Testis (tissue), 3 donors: Measurements from ENCODE around the gene UBL5. TPM values are rescaled to one million over a fixed set of nuclear protein-coding genes. Genes with fewer than 3 reads are reported as not detected.

Experiments used
- DNase-seq: peaks from one replicate; pipeline ENCODE4 v3.0.0-alpha.2; 2019
- H3K27ac ChIP-seq, 2 donors: fragments of 200-600 bp; sonication (generic); one replicate each; pipeline ENCODE4 v1.5.1; 2019
- H3K27me3 ChIP-seq: fragments of 200-600 bp; sonication (generic); one replicate; pipeline ENCODE4 v1.5.1; 2019
- H3K36me3 ChIP-seq: fragments of 200-600 bp; sonication (generic); one replicate; pipeline ENCODE4 v1.5.1; 2017; ENCODE audit warnings: low read depth; ENCODE audit errors: missing control alignments
- H3K4me1 ChIP-seq: fragments of 200-600 bp; sonication (generic); one replicate; pipeline ENCODE4 v1.5.1; 2019
- H3K4me3 ChIP-seq, 2 donors: fragments of 200-600 bp; sonication (generic); one replicate each; pipeline ENCODE4 v1.5.1; 2017 to 2019
- H3K9me3 ChIP-seq: fragments of 200-600 bp; sonication (generic); one replicate; pipeline ENCODE4 v1.5.1; 2017
- POLR2A ChIP-seq: fragments of 450-650 bp; IDR thresholded peaks from one replicate; pipeline ENCODE4 v1.6.1; 2017; ENCODE audit warnings: antibody characterized with exemption, mild to moderate bottlenecking, moderate library complexity
- WGBS, 2 donors: methylation state at CpG; one replicate each; pipeline ENCODE4 v1.1.5; 2018; 5-methylcytosine and 5-hydroxymethylcytosine counted together
- intact Hi-C: fragments of 100-400 bp; cut with DNase I; formaldehyde crosslinking; loops from one replicate; pipeline ENCODE4 v1.15.1; 2023; ENCODE audit warnings: low total_unique reads
- polyA plus RNA-seq: library from polyadenylated mRNA; stranded (reverse); fragments of 350-450 nt; fragmentation: Illumina TruSeq; extraction: RNeasy Lipid Tissue Mini Kit (QIAGEN cat#74804); gene quantifications from one replicate; pipeline ENCODE4 v1.2.3, GENCODE V29; 2014; ENCODE audit warnings: low read depth, low replicate concordance; ENCODE audit not compliant: insufficient read depth
- total RNA-seq, 2 donors: library from RNA; depleted of rRNA; stranded (reverse); fragments of >200 nt; gene quantifications; one replicate each; pipeline ENCODE4 v1.2.3, GENCODE V29; 2016
- TF ChIP-seq, protein P1 (sequence below), 3 experiments: fragments of 450-650 bp in 2 of 3; fragments of 200-600 bp in 1 of 3; sonication (generic) in 1 of 3; IDR thresholded peaks; one replicate each; pipeline ENCODE4 v1.5.1; 2016 to 2019; ENCODE audit warnings: antibody characterized with exemption in 3 of 3, mild to moderate bottlenecking in 2 of 3, moderate library complexity in 1 of 3

Gene UBL5
- total and polyA plus RNA-seq, 3 donors from 2014 or later, result 418 to 540 (median 491) TPM

DNA sequence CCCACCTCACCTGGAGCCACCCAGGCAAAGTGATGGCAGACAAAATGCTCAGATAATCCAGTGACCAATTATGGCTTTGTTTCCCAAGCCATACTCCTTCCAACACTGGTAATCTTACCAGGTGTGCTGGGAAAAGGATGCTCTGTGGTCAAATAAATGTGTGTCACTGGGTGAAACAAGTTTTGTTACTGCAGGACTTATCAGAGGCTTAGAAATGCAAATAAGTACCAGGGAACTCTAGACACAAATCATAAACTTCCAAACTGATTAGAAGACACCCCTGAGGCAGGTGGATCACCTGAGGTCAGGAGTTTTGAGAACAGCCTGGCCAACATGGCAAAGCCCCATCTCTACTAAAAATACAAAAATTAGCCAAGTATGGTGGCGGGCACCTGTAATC, 33.8 kb downstream of the UBL5 start:
- 100% methylated on average over 1 of the region's 1 CpG for WGBS, 2 donors
- TF ChIP-seq, protein P1, sequence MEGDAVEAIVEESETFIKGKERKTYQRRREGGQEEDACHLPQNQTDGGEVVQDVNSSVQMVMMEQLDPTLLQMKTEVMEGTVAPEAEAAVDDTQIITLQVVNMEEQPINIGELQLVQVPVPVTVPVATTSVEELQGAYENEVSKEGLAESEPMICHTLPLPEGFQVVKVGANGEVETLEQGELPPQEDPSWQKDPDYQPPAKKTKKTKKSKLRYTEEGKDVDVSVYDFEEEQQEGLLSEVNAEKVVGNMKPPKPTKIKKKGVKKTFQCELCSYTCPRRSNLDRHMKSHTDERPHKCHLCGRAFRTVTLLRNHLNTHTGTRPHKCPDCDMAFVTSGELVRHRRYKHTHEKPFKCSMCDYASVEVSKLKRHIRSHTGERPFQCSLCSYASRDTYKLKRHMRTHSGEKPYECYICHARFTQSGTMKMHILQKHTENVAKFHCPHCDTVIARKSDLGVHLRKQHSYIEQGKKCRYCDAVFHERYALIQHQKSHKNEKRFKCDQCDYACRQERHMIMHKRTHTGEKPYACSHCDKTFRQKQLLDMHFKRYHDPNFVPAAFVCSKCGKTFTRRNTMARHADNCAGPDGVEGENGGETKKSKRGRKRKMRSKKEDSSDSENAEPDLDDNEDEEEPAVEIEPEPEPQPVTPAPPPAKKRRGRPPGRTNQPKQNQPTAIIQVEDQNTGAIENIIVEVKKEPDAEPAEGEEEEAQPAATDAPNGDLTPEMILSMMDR (IDR thresholded peaks at IDR 0.05), result no peak
- no peak for TF ChIP-seq POLR2A
- Histone ChIP-seq H3K27ac (no peak overlapping the region), H3K9me3 (no peaks in the 10 kb centered on the region), H3K36me3 (no peaks in the 10 kb centered on the region), H3K27me3 (no peaks in the 10 kb centered on the region), H3K4me1 (no peaks in the 10 kb centered on the region), H3K4me3 (no peak overlapping the region)
- no peak for DNase-seq
- intact Hi-C loops, result no loop called here

DNA sequence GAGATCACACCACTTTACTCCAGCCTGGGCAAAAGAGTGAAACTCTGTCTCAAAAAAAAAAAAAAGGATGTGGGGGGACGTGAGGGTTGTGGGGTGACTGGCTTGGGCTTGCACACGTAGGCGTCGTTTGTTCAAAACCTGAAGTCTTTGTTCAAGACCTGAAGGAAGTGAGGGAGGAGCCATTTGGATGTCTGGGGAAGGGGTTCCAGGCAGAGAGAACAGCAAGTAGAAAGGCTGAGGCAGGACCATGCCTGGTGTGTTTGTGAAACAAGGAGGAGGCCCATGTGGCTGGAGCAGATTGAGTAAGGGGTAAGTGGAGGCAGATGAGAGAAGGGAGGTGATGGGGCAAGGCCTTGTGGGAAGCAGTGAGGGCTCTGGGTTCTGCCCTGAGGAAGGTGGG, 35.2 kb downstream of the UBL5 start:
- no peak overlapping the region for H3K27ac ChIP-seq
- TF ChIP-seq POLR2A, result no peak
- TF ChIP-seq, protein P1 (IDR thresholded peaks at IDR 0.05), result no peak
- no peaks in the 10 kb centered on the region for H3K27me3 ChIP-seq
- 82 to 91% methylated on average over 4 of the region's 4 CpGs for WGBS, 2 donors
- no peaks in the 10 kb centered on the region for H3K9me3 ChIP-seq
- DNase-seq, result no peak
- H3K36me3 ChIP-seq, result no peaks in the 10 kb centered on the region
- H3K4me1 ChIP-seq, result no peaks in the 10 kb centered on the region
- no peak overlapping the region for H3K4me3 ChIP-seq
- intact Hi-C loops, result no loop called here

DNA sequence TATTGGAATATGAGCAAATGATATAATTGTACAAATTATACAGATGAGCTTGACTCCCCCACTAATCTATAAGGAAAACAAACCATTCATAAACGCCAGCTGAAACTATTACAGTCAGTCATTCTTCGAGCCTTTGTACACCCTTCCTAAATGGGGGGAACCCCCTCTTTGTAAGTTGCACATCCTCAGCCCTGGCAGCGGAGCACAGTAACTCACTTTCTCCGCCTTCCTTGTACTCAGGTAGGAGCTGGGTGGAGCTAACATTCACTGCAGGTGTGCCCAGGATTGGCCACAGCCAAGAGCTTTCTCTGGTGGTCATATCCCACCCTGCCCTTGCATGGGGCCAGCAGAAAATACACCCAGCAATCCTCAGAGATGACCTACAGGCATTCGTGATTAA, 36.0 kb downstream of the UBL5 start:
- TF ChIP-seq, protein P1 (IDR thresholded peaks at IDR 0.05), result no peak
- TF ChIP-seq POLR2A, result no peak
- no peak for DNase-seq
- Histone ChIP-seq H3K27ac (no peak overlapping the region), H3K4me3 (no peak overlapping the region), H3K4me1 (no peaks in the 10 kb centered on the region), H3K9me3 (no peaks in the 10 kb centered on the region), H3K27me3 (no peaks in the 10 kb centered on the region), H3K36me3 (no peaks in the 10 kb centered on the region)
- WGBS, 2 donors, result 87 to 93% methylated on average over 5 of the region's 5 CpGs
- intact Hi-C loops, result no loop called here

DNA sequence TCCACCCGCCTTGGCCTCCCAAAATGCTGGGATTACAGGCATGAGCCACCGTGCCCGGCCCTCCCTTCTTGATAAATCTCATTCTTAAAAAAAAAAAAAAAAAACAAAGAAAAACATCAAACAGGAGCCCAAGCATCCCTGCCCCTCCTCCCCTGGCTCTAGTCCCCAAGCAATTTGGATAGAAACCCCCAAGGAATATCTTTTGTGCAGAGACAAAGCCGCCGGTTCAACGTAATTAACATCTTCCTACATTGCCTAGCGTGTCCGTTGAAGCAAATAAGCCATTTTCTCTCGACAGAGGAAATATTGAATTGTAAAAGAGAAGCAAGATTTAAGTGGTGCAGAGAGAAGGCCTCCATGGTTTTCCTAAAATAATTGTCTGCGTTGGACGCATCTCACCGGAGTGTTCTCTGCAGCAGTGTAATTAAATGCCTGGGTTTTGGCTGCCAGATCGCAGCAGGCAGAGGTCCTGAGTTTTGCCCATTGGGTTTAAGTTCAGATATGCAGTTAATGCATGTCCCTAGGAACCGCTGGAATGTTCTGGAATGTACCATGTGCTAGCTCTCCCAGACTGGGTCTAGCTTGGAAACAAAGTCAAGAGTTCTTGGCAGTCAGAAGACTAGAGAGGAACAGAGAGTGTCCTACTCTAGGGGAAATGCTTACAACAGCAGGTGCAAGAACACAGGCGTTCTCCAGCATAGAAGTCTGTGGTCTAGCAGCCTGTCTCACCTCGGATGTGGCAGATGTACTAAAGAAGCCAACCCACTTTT, 38.2 kb downstream of the UBL5 start:
- H3K36me3 ChIP-seq, result no peaks in the 10 kb centered on the region
- H3K4me1 ChIP-seq, result no peaks in the 10 kb centered on the region
- peak; percentile 32 for DNase-seq
- intact Hi-C loops, result no loop called here
- WGBS, 2 donors, result 58 to 62% methylated on average over 16 of the region's 16 CpGs
- TF ChIP-seq, protein P1 (IDR thresholded peaks at IDR 0.05), result no peak
- TF ChIP-seq POLR2A, result no peak
- H3K27me3 ChIP-seq, result no peaks in the 10 kb centered on the region
- no peak overlapping the region for H3K27ac ChIP-seq
- H3K4me3 ChIP-seq, result no peak overlapping the region
- no peaks in the 10 kb centered on the region for H3K9me3 ChIP-seq
